Suprapubic skin (tissue), 4 donors: ENCODE data around the gene INF2.

ENCODE experiments used
- CTCF ChIP-seq, 2 donors: fragments of 200-600 bp in 1 of 2; fragments of 450-650 bp in 1 of 2; sonication (generic) in 1 of 2; IDR thresholded peaks; one replicate each; pipeline ENCODE4 v1.5.1; 2016 to 2019; ENCODE audit warnings: antibody characterized with exemption in 2 of 2, mild to moderate bottlenecking in 1 of 2, moderate library complexity in 1 of 2
- EP300 ChIP-seq: sonication (generic); formaldehyde crosslinking; IDR thresholded peaks from one replicate; pipeline ENCODE4 v1.6.1; 2017; ENCODE audit warnings: antibody characterized with exemption
- POLR2A ChIP-seq, 2 donors: fragments of 450-650 bp; IDR thresholded peaks; one replicate each; pipeline ENCODE4 v1.6.1; 2017; ENCODE audit warnings: antibody characterized with exemption in 2 of 2, mild to moderate bottlenecking in 2 of 2, moderate library complexity in 2 of 2
- POLR2AphosphoS5 ChIP-seq, 3 donors: sonication (generic); formaldehyde crosslinking; IDR thresholded peaks; one replicate each; pipeline ENCODE4 v1.6.1; 2017; ENCODE audit warnings: antibody characterized with exemption in 3 of 3

DNA sequence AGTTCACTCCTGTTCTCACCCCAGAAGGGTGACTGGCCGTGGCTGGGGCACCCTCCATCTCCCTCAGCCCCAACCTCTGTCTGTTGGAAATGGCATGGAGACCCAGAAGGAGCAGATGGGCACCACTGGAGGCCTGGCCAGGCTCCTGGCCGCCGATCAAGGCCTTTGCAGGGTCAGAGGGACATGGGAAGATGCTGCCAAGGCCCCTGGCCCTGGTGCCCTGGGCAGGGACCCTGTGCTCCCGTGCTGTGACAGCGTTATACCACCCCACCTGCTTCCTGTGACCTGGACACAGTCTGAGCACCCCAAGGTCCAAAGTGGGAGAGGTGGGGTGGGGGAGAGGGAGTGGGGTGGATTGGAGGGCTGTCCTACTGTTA, 3.5 kb downstream of the INF2 start:
- no peak for TF ChIP-seq CTCF (IDR thresholded peaks at IDR 0.05)
- TF ChIP-seq POLR2A (IDR thresholded peaks at IDR 0.05), result no peak
- TF ChIP-seq EP300, result no peak
- TF ChIP-seq POLR2AphosphoS5 (IDR thresholded peaks at IDR 0.05), result no peak
